T follicular helper cell (primary cell): ENCODE data around the gene ZGPAT.
"Not testable (repeated sequence)": the region's sequence is repeated elsewhere in the genome, so short reads cannot be mapped to it uniquely, and the experiment has no call there.

Source experiments
- DNase-seq: peaks from one replicate; pipeline ENCODE4 v3.0.0-alpha.2; 2020; ENCODE audit warnings: low read depth

Gene ZGPAT

DNA sequence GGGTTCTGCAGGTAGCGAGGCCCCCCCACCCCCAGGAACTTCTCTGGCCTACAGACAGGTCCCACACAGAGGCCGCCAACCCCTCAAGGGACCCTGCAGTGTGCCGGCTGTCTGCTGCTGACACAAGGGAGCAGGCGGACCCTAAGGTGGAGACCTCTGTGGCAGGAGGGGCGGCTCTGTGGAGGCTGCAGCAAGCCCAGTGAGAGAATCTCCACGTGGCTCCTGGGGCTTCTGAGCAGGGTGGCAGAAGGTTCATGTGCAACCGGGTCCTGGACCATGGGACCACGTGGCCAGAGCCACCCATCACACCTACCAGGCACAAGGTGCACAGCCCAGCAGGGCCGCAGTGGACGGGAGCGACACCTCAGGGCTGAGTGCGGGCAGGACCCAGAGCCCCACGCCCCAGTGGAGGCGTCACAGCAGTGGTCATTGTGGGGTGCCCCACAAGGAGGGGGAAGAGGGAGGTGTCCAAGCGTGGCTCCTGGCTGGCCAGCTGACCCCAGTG is 4.3 kb upstream of the ZGPAT start:
- DNase-seq = no peak

DNA sequence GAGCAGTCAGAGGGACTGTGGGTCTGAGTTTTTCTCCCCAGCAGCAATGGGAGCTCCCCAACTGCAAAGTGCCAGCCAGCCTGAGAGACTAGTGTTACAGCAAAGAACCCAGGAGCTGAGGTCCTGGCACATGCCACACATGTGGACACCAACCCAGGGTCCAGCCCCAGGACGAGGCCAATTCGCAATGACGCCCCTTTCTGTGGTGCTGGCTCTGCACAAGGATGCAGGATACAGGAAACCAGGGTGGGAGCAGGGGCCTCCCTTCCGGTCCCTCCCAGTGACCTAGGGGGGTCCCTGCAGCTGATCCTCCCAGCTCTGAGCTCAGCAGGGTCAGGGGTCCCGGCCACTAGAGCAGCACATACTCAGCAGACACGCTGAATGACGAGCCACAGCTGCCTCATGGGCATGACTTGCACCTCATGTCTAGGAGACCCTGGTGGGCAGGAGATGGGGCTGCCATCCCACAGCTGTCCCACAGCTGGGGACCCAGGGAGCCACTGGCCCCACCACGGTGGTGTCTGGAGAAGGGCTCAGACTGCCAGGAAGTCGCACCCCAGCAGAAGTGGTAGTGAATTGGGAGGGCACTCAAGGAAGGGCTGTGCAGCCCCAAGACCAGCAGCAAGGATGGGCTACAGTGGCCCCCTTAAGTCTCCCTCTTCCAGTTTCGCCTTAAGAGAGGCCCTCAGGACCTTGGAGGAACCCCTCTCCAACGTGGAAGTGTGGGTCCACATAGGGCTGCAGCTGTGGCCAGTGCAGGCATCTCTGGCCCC is 3.7 kb upstream of the ZGPAT start:
- no peak for DNase-seq

DNA sequence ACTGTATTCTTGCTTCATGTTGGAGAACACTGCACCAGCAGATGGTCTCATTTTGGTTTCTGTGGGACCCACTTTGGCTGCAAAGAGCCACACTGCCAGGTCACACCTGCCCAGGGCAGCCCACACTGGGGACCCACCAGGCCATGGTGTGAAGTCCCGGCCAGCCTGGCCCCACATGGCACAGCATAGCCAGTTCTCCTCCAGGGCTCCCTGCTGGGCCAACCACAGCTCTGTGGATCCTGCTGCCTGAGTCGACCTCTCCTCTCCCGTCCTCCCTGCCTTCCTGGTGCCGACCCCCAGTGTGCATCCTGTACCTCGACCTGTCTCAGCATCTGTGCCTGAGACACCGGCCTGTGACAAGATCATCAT is 3.1 kb upstream of the ZGPAT start:
- no peak for DNase-seq

DNA sequence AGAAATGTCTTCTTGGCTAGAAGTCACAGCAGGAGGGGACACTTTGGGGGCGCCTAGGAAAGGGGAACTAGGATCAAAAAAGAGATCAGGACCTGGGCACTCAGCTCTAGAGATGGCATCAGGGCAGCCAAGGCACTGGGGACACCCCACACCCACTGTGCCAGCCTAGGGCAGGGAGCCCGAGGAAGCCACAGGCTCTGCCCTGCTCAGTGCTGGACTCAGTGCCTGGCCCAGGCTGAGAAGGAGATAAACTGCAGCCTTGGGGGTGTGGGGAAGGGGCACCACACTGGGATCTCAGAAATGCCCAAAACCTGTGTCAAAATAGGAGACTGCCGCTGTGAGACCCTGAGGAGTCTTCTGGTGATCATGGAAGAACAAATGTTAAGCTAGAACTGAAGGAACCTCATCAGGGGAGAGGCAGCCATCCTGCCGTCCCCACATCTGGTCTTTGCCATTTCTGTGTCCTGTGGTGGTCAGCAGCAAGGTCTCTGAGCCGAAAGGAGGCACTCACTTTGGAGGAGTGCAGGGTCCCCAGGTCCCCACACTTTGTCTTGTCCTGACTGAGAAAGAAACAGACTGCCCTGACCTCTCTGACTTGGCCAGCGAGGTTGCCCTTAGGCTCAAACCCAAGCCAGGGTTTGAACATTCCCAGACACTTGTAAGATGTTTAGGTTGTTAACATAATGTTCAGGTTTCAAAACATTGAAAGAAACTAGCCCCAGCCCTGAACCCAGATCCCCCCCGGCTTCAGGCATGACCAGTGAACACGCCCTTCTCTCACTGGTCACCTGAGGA is 2.4 kb upstream of the ZGPAT start:
- no peak for DNase-seq

DNA sequence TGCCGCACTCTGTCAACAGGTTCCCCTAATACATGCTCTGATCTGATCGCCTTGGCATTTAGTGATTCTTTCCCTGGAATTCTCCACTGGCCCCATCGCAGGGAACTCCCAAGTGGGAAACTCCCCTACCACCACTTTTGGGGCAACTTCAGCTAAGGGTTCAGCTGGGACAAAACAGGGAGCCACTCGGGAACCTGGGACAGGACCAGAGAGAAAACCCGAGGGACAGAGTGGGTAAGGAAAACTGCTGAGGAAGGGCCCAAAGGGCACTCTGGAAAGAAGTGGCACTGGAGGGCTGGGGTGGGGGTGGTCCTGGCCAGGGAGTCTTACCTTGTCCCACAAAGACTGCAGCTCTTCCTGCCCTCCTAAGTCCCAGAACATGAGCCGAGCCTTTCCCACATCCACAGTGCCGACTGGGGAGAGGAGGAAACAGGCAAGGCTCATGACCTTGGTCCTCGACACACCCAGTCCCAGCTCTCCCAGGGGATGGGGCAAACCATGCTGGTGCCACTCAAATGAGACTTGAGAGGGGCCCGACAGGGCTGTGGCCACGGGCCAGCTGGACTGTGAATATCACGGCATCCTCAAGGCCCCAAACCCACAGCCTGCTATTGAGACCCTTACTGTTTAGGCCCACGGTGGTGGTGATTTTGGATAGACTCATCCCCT is 1.7 kb upstream of the ZGPAT start:
- DNase-seq = no peak

DNA sequence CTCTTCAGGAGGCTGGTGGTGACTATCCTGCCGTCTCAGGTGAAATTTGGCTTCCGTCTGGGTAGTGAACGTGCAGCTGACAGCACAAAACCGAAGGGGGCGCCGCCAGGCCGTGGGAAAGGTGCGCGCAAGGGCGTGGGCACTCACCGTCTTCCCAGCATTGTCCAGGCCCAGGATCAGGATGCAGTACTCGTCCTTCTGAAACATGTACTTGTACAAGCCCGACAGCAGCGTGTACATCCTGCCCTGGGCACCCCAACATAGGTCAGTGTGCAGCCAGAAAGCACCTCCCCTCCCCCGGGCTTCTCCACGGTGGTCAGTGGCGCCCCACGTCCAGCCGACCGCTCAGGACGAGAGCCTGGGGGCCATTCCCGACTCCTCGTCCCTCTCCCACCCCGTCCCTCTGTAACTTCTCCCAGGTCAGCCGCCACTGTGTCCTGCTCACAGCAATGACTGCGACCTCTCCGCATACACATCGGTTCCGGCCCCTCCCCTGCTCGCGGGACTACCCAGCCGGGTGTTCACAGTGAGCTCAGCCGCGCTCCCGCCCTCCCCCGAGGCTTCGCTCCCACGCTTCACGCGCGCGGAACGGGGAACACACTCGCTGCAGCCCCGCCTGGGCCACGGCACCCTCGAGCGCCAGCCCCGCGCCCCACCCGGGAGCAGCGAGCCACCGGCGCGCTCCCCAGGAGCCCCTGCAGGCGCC is 834 bp upstream of the ZGPAT start:
- DNase-seq = peak; percentile 58

GRCh38 chr20:63708301-63709148 is 686 bp downstream of the ZGPAT start:
- no peak for DNase-seq

DNA sequence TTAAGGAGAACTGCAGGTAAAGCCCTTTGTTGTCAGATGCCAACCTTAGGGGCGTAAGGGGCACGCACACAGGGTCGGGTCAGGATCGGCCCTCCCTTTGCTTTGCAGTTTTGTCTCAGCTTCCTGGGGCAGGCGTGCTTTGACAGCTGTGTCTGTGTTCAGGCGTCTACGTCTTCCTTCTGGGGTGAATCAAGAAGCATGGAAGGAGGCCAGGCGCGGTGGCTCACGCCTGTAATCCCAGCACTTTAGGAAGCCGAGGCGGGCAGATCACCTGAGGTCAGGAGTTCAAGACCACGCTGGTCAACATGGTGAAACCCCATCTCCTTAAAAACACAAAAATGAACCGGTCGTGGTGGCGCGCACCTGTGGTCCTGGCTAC is 1.3 kb downstream of the ZGPAT start:
- DNase-seq = no peak

GRCh38 chr20:63711085-63711645 is 3.3 kb downstream of the ZGPAT start:
- DNase-seq = no peak

- DNase-seq = no peak
Observed at GRCh38 chr20:63712191-63712590, 4.4 kb downstream of the ZGPAT start.

DNA sequence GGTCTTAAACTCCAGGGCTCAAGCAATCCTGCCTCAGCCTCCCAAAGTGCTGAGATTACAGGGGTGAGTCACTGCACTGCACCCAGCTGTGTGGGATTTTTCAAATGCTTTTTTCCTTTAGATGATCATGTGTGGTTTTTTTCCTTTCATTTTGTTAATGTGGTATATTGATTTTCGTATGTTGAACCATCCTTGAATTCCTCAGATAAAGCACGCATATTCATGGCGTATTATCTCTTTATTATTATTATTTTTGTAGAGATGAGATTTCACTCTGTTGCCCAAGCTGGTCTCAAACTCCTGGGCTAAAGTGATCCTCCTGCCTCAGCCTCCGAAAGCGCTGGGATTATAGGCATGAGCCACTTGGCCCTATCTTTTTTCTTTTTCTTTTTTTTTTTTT is 7.0 kb downstream of the ZGPAT start:
- DNase-seq = no peak

DNA sequence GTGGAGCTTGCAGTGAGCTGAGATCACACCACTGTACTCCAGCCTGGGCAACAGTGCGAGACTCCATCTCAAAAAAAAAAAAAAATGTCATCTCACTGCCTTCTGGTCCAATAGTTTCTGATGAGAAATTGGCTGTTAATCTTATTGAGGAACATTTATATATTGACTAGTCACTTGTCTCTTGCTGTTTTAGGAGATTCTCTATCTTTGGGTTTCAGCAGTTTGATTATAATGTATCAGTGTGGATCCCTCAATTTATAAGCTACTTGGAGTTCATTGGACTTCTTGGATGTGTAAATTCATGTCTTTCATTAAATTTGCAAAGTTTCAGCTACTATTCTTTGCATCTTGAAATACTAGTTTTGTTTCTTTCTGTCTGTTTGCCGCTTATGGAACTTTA is 11.2 kb downstream of the ZGPAT start:
- DNase-seq = no peak

GRCh38 chr20:63722967-63723622 is 15.3 kb downstream of the ZGPAT start:
- DNase-seq = not testable (repeated sequence)

DNA sequence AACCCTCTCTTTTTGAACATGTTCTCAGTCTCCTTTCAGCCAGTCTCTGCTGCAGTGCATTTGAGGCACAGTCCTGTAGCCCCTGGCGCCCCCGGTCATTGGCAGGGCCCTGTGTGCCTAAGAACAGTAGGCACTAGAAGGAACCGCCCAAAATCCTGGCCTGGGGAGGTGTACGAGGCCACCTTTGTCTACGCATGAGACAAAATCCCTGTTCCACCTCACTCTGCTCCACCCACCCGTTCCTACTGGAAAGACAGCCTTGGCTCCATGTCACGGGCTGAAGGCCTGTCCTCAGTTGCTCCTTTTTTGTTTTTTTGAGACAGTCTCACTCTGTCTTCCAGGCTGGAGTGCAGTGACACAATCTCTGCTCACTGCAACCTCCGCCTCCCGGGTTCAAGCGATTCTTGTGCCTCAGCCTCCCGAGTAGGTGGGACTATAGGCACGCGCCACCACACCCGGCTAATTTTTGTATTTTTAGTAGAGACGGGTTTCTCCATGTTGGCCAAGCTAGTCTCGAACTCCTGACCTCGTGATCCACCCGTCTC is 22.4 kb downstream of the ZGPAT start:
- not testable (repeated sequence) for DNase-seq

DNA sequence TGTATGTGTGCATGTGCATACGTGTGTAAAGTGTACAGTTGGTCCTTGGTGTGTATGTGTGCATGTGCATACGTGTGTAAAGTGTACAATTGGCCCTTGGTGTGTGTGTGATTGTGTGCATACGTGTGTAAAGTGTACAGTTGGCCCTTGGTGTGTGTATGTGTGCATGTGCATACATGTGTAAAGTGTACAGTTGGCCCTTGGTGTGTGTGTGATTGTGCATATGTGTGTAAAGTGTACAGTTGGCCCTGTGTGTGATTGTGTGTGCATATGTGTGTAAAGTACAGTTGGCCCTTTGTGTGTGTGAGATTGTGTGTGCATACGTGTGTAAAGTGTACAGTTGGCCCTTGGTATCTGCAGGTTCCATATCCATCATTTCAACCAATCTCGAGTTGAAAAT is 23.6 kb downstream of the ZGPAT start:
- DNase-seq = no peak

DNA sequence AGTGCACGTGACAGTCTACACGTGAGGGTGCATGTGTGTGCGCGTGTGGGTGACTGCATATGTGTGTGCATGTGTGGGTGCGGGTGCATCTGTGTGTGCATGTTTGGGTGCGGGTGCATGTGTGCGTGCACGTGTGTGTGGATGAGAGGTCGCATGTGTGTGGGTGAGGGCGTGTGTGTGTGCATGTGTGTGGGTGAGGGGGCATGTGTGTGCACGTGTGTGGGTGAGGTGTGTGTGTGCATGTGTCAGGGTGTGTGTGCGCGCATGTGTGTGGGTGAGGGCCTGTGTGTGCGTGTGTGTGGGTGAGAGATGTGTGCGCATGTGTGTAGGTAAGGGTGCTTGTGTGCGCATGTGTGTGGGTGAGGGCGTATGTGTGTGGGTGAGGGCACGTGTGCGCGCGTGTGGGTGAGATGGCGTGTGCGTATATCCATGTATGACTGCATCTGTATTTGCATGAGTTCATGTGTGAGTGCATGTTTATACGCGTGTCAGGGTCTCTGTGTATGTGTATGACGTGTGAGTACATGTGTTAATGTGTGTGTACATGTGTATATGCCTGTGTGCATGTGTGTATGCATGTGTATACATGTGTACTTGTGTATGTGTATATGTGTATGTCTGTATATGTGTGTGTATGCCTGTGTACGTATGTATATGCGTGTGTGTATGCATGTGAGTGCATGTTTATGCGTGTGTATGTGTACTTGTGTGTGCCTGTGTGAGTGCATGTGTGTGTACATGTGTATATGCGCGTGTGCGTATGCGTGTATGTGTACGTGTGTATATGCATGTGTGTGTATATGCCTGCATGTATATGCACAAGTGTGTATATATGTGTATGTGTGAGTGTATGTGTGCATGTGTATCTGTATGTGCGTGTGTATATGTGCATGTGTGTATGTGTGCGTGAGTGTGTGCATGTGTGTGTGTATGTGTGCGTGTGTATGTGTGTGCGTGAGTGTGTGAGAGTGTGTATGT is 24.6 kb downstream of the ZGPAT start:
- no peak for DNase-seq

GRCh38 chr20:63733117-63733516 is 25.3 kb downstream of the ZGPAT start:
- DNase-seq = no peak

DNA sequence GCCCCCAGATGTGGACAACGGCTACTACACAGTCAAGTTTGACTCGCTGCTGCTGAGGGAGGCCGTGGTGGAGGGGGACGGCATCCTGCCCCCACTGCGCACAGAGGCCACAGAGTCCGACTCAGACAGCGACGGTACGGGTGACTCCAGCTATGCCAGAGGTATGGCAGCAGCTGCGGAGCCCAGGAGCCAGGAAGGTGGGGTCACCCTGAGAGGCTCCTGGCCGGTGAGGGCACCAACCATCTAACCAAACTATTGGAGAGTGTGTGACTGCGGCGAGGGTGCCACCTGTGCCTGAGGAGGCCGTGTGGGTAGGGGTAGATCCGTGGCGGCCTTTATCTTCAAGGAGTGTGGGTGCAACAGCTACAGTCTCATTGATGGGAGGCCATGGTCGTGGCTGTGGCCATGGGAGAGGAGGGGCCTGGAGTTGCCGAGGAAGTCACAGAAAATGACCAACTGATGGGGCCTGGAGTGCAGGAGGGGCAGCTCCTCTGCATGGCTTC is 25.8 kb downstream of the ZGPAT start:
- no peak for DNase-seq
